SU-DHL-6 (cell line): Measurements from ENCODE around the gene LPCAT1.

ENCODE experiments used
- H2AFZ ChIP-seq: fragments of 200-600 bp; sonication (generic); 2 replicates; pipeline ENCODE4 v1.6.1; 2014; ENCODE audit warnings: low read depth, mild to moderate bottlenecking, moderate library complexity, mixed read lengths, antibody characterized with exemption, low read length; ENCODE audit not compliant: severe bottlenecking
- H3F3A ChIP-seq: fragments of 200-600 bp; shearing (Covaris generic); 2 replicates; pipeline ENCODE4 v1.6.0; 2016; ENCODE audit warnings: antibody characterized with exemption, mild to moderate bottlenecking; ENCODE audit not compliant: insufficient read depth
- H3K27ac ChIP-seq: fragments of 200-600 bp; sonication (generic); 2 replicates; pipeline ENCODE4 v1.5.1; 2016; ENCODE audit warnings: low read depth, mild to moderate bottlenecking, low read length, moderate library complexity, mixed read lengths
- H3K27me3 ChIP-seq: fragments of 200-600 bp; sonication (generic), shearing (Covaris generic); 2 replicates; pipeline ENCODE4 v1.6.0; 2014; ENCODE audit warnings: mild to moderate bottlenecking, low read length
- H3K36me3 ChIP-seq: fragments of 200-600 bp; sonication (generic); 2 replicates; pipeline ENCODE4 v1.6.1; 2014; ENCODE audit warnings: mild to moderate bottlenecking, low read length, mixed read lengths
- H3K4me2 ChIP-seq: fragments of 300-600, 200-600 bp; shearing (Covaris generic), sonication (generic); 2 replicates; pipeline ENCODE4 v1.6.0; 2014; ENCODE audit warnings: low read length, low read depth, mild to moderate bottlenecking; ENCODE audit not compliant: poor library complexity, severe bottlenecking
- H3K4me3 ChIP-seq: fragments of 200-600 bp; sonication (generic); 2 replicates; pipeline ENCODE4 v1.5.1; 2014; ENCODE audit warnings: antibody characterized with exemption, low read length, mild to moderate bottlenecking, mixed read lengths; ENCODE audit not compliant: insufficient read depth, poor library complexity, severe bottlenecking
- H3K79me2 ChIP-seq: fragments of 200-600 bp; sonication (generic); 2 replicates; pipeline ENCODE4 v1.6.1; 2014; ENCODE audit warnings: mild to moderate bottlenecking, low read length, moderate library complexity; ENCODE audit not compliant: insufficient read depth
- H3K9ac ChIP-seq: fragments of 200-600 bp; sonication (generic); 2 replicates; pipeline ENCODE4 v1.7.0; 2014; ENCODE audit warnings: mild to moderate bottlenecking, low read length
- H3K9me2 ChIP-seq: fragments of 200-600 bp; sonication (generic); replicated peaks from 2 replicates; pipeline ENCODE4 v1.6.1; 2014; ENCODE audit warnings: low read length; ENCODE audit not compliant: insufficient read depth
- H3K9me3 ChIP-seq: fragments of 200-600 bp; sonication (generic); 2 replicates; pipeline ENCODE4 v1.6.1; 2014; ENCODE audit warnings: low read length, mixed read lengths; ENCODE audit not compliant: insufficient read depth
- H4K20me1 ChIP-seq: fragments of 200-600 bp; sonication (generic); 2 replicates; pipeline ENCODE4 v1.6.1; 2014; ENCODE audit warnings: low read depth, mild to moderate bottlenecking, antibody characterized with exemption, low read length, moderate library complexity, mixed read lengths
- EZH2phosphoT487 ChIP-seq: fragments of 200-600 bp; sonication (generic), shearing (Covaris generic); conservative IDR thresholded peaks from 2 replicates; pipeline ENCODE4 v1.6.1; 2018; ENCODE audit warnings: mild to moderate bottlenecking, antibody characterized with exemption, low read length, moderate library complexity, mixed read lengths
- TF ChIP-seq, protein P1 (sequence below): fragments of 200-600 bp; sonication (generic); IDR thresholded peaks from one replicate; pipeline ENCODE4 v1.5.1; 2017; ENCODE audit warnings: antibody characterized with exemption, mild to moderate bottlenecking, low read length, moderate library complexity; ENCODE audit not compliant: insufficient read depth, poor library complexity, severe bottlenecking

The LPCAT1 gene

GRCh38 chr5:1474183-1474839, 49.4 kb downstream of the LPCAT1 start:
- H3K27ac ChIP-seq, result no peak overlapping the region
- no peaks in the 10 kb centered on the region for H3K9me2 ChIP-seq
- H2AFZ ChIP-seq, result no peak overlapping the region
- no peak overlapping the region for H3K4me3 ChIP-seq
- no peaks in the 10 kb centered on the region for H4K20me1 ChIP-seq
- H3K9me3 ChIP-seq, result no peaks in the 10 kb centered on the region
- no peak overlapping the region for H3K9ac ChIP-seq
- TF ChIP-seq EZH2phosphoT487, result no peak
- TF ChIP-seq, protein P1, sequence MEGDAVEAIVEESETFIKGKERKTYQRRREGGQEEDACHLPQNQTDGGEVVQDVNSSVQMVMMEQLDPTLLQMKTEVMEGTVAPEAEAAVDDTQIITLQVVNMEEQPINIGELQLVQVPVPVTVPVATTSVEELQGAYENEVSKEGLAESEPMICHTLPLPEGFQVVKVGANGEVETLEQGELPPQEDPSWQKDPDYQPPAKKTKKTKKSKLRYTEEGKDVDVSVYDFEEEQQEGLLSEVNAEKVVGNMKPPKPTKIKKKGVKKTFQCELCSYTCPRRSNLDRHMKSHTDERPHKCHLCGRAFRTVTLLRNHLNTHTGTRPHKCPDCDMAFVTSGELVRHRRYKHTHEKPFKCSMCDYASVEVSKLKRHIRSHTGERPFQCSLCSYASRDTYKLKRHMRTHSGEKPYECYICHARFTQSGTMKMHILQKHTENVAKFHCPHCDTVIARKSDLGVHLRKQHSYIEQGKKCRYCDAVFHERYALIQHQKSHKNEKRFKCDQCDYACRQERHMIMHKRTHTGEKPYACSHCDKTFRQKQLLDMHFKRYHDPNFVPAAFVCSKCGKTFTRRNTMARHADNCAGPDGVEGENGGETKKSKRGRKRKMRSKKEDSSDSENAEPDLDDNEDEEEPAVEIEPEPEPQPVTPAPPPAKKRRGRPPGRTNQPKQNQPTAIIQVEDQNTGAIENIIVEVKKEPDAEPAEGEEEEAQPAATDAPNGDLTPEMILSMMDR, result no peak
- 0 out of 2 replicates have a peak, but pooled peaks cover 2% of the 10 kb centered on the region for H3K36me3 ChIP-seq
- no peaks in the 10 kb centered on the region for H3K27me3 ChIP-seq
- H3K4me2 ChIP-seq, result no peak overlapping the region
- no peaks in the 10 kb centered on the region for H3K79me2 ChIP-seq
- no peaks in the 10 kb centered on the region for H3F3A ChIP-seq

DNA sequence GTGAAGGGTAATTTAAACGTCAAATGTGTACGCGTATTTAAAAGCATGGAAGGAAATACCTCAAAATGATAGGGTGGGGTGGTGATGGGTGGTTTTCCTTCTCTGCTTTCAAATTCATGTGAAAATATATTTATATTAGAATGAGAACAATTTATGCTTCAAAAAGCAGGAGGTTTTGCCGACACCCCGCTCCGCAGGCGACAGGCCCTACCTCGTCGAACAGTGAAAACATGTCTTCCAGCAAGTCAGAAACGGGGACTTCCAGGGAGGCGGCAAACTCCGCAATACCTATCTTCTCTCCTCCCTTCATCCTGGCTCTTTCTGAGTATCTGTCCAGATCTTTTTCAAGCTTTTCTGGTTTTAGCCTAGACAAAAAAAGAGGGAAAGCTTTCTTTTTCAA, 50.0 kb downstream of the LPCAT1 start:
- Histone ChIP-seq H3F3A (no peaks in the 10 kb centered on the region), H2AFZ (no peak overlapping the region), H3K36me3 (0 out of 2 replicates have a peak, but pooled peaks cover 2% of the 10 kb centered on the region), H3K9ac (no peak overlapping the region), H3K9me2 (no peaks in the 10 kb centered on the region), H3K79me2 (no peaks in the 10 kb centered on the region), H3K27me3 (no peaks in the 10 kb centered on the region), H3K9me3 (no peaks in the 10 kb centered on the region), H4K20me1 (no peaks in the 10 kb centered on the region), H3K27ac (no peak overlapping the region), H3K4me3 (no peak overlapping the region), H3K4me2 (no peak overlapping the region)
- TF ChIP-seq, protein P1, result no peak
- no peak for TF ChIP-seq EZH2phosphoT487

GRCh38 chr5:1472964-1473628, 50.7 kb downstream of the LPCAT1 start:
- Histone ChIP-seq H2AFZ (no peak overlapping the region), H3K9ac (no peak overlapping the region), H3K36me3 (no peaks in the 10 kb centered on the region), H3K27ac (no peak overlapping the region), H4K20me1 (no peaks in the 10 kb centered on the region), H3K9me3 (no peaks in the 10 kb centered on the region), H3K9me2 (no peaks in the 10 kb centered on the region), H3K27me3 (no peaks in the 10 kb centered on the region), H3F3A (no peaks in the 10 kb centered on the region), H3K79me2 (no peaks in the 10 kb centered on the region), H3K4me3 (no peak overlapping the region), H3K4me2 (no peak overlapping the region)
- TF ChIP-seq, protein P1, result no peak
- no peak for TF ChIP-seq EZH2phosphoT487
